Gastroesophageal sphincter (tissue), 4 donors: ENCODE results near the gene DHRSX. TPM values are rescaled to one million over a fixed set of nuclear protein-coding genes. Genes with fewer than 3 reads are reported as not detected.
"Not testable (repeated sequence)": the region's sequence is repeated elsewhere in the genome, so short reads cannot be mapped to it uniquely, and the experiment has no call there.

Experiments
- ATAC-seq: fragments of 150-250 bp; one replicate; pipeline ENCODE4 v1.9.1; 2016; ENCODE audit warnings: mild to moderate bottlenecking, moderate library complexity
- H3K27ac ChIP-seq, 4 donors: fragments of 200-600 bp; sonication (generic) in 3 of 4; 1 replicate in 3 of 4; 2 replicates in 1 of 4; pipeline ENCODE4 v1.5.1; 2016 to 2019
- H3K27me3 ChIP-seq: fragments of 200-600 bp; sonication (generic); one replicate; pipeline ENCODE4 v1.5.1; 2019
- H3K36me3 ChIP-seq, 2 donors: fragments of 200-600 bp; sonication (generic); one replicate each; pipeline ENCODE4 v1.5.1; 2019; ENCODE audit warnings: control low read depth in 1 of 2
- H3K4me1 ChIP-seq, 3 donors: fragments of 200-600 bp; sonication (generic); 1 replicate in 2 of 3; 2 replicates in 1 of 3; pipeline ENCODE4 v1.5.1; 2016 to 2019; ENCODE audit warnings: control low read depth in 2 of 3
- H3K4me3 ChIP-seq, 2 donors: fragments of 200-600 bp; sonication (generic); one replicate each; pipeline ENCODE4 v1.5.1; 2019; ENCODE audit warnings: mild to moderate bottlenecking in 1 of 2, moderate library complexity in 1 of 2
- H3K9me3 ChIP-seq, 3 donors: fragments of 200-600 bp; sonication (generic); one replicate each; pipeline ENCODE4 v1.5.1; 2017 to 2019; ENCODE audit warnings: control low read depth in 2 of 3
- EP300 ChIP-seq: sonication (generic); formaldehyde crosslinking; IDR thresholded peaks from one replicate; pipeline ENCODE4 v1.6.1; 2017; ENCODE audit warnings: antibody characterized with exemption, mild to moderate bottlenecking
- POLR2A ChIP-seq, 2 donors: fragments of 450-650 bp; IDR thresholded peaks; one replicate each; pipeline ENCODE4 v1.6.1; 2017; ENCODE audit warnings: antibody characterized with exemption in 2 of 2, mild to moderate bottlenecking in 2 of 2, moderate library complexity in 1 of 2
- POLR2AphosphoS5 ChIP-seq: sonication (generic); formaldehyde crosslinking; IDR thresholded peaks from one replicate; pipeline ENCODE4 v1.6.1; 2017; ENCODE audit warnings: antibody characterized with exemption
- WGBS, 2 donors: methylation state at CpG; one replicate each; pipeline ENCODE4 v1.1.5; 2018; ENCODE audit warnings: low coverage in 1 of 2; 5-methylcytosine and 5-hydroxymethylcytosine counted together
- total RNA-seq, 4 donors: library from RNA; depleted of rRNA; stranded (reverse); fragments of >200 nt; gene quantifications; one replicate each; pipeline ENCODE4 v1.1.0, GENCODE V29; 2016
- TF ChIP-seq, protein P1 (sequence below), 4 experiments: fragments of 200-600 bp in 2 of 4; fragments of 450-650 bp in 2 of 4; sonication (generic) in 1 of 4; IDR thresholded peaks; one replicate each; pipeline ENCODE4 v1.5.1; 2017 to 2019; ENCODE audit warnings: antibody characterized with exemption in 4 of 4, mild to moderate bottlenecking in 2 of 4, moderate library complexity in 2 of 4

DHRSX gene
- total RNA-seq, 4 donors from 2014 or later = 16.8 to 26.3 (median 21.1) TPM

DNA sequence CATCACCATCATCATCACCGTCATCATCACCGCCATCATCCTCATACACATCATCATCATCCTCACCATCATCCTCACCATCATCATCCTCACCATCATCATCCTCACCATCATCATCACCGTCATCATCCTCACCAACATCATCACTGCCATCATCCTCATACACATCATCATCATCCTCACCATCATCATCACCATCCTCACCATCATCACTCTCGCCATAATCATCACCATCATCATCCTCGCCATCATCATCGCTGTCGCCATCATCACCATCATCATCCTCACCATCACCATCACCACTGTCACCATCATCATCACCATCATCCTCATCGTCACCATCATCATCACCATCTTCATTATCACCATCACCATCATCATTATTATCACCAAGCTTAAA lies 19.8 kb upstream of the DHRSX start:
- Histone ChIP-seq H3K27me3 (no peaks in the 10 kb centered on the region), H3K4me3 (no peak overlapping the region), H3K36me3 (no peaks in the 10 kb centered on the region), H3K4me1 (no peaks in the 10 kb centered on the region), H3K9me3 (no peaks in the 10 kb centered on the region), H3K27ac (no peak overlapping the region)
- TF ChIP-seq, protein P1, sequence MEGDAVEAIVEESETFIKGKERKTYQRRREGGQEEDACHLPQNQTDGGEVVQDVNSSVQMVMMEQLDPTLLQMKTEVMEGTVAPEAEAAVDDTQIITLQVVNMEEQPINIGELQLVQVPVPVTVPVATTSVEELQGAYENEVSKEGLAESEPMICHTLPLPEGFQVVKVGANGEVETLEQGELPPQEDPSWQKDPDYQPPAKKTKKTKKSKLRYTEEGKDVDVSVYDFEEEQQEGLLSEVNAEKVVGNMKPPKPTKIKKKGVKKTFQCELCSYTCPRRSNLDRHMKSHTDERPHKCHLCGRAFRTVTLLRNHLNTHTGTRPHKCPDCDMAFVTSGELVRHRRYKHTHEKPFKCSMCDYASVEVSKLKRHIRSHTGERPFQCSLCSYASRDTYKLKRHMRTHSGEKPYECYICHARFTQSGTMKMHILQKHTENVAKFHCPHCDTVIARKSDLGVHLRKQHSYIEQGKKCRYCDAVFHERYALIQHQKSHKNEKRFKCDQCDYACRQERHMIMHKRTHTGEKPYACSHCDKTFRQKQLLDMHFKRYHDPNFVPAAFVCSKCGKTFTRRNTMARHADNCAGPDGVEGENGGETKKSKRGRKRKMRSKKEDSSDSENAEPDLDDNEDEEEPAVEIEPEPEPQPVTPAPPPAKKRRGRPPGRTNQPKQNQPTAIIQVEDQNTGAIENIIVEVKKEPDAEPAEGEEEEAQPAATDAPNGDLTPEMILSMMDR (IDR thresholded peaks at IDR 0.05) = no peak
- no peak for TF ChIP-seq POLR2AphosphoS5
- TF ChIP-seq POLR2A (IDR thresholded peaks at IDR 0.05) = no peak
- no peak for TF ChIP-seq EP300
- WGBS, 2 donors = 89 to 93% methylated on average over 7 to 8 of the region's 8 CpGs
- no peak for ATAC-seq

DNA sequence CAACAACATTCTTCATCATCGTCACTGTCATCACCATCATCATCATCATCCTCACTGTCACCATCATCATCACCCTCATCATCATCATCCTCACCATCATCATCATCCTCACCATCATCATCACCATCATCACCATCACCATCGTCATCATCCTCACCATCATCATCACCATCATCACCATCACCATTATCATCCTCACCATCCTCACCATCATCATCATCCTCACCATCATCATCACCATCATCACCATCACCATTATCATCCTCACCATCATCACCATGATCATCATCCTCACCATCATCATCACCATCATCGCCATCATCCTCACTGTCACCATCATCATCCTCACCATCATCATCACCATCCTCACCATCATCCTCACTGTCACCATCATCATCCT lies 18.9 kb upstream of the DHRSX start:
- not testable (repeated sequence) for ATAC-seq, H3K4me1 ChIP-seq, H3K27me3 ChIP-seq, H3K27ac ChIP-seq, H3K36me3 ChIP-seq, H3K9me3 ChIP-seq, H3K4me3 ChIP-seq
- 0 to 63% methylated on average over 2 to 3 of the region's 3 CpGs for WGBS, 2 donors

DNA sequence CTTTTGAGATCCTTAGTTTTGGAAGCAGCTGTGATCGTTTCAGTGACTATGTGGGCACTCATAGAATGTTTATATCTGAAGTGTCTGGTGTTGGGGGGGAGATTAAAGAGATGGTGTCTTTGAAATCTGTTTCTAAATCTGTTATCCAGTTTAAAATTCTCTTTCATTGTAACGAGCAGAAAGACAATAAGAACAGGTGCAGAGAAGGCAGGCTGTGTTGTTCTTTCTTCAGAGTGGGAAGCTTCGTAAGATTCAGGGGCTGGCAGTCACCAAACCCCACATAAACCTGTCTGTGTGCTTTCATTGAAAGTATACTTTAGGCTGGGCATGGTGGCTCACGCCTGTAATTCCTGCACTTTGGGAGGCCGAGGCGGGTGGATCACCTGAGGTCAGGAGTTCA lies 16.3 kb upstream of the DHRSX start:
- Histone ChIP-seq H3K4me3 (no peak overlapping the region), H3K36me3 (no peaks in the 10 kb centered on the region), H3K27ac (no peak overlapping the region), H3K9me3 (no peaks in the 10 kb centered on the region), H3K4me1 (no peaks in the 10 kb centered on the region), H3K27me3 (no peaks in the 10 kb centered on the region)
- no peak for TF ChIP-seq POLR2AphosphoS5
- no peak for TF ChIP-seq EP300
- TF ChIP-seq POLR2A (IDR thresholded peaks at IDR 0.05) = no peak
- TF ChIP-seq, protein P1 (IDR thresholded peaks at IDR 0.05) = no peak
- no peak for ATAC-seq
- WGBS, 2 donors = 44 to 66% methylated on average over 4 of the region's 6 CpGs

DNA sequence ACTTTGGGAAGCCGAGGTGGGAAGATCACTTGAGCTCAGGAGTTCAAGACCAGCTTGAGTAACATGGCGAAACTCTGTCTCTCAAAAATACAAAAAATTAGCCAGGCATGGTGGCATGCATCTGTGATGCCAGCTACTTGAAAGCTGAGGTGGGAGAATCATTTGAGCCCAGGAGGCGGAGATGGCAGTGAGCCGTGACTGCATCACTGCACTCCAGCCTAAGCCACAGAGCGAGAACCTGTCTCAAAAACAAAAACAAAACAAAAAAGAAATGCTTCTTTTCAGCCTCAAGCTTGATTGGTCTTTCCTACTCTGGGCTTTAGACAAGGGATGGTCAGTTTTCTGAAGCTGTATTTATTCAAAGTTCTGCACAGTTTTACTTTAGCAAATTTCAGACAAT lies 15.8 kb upstream of the DHRSX start:
- no peak for ATAC-seq
- H3K27me3 ChIP-seq = no peaks in the 10 kb centered on the region
- H3K9me3 ChIP-seq = no peaks in the 10 kb centered on the region
- H3K4me3 ChIP-seq = no peak overlapping the region
- WGBS, 2 donors = 77 to 78% methylated on average over 4 to 5 of the region's 5 CpGs
- no peaks in the 10 kb centered on the region for H3K36me3 ChIP-seq
- no peak overlapping the region for H3K27ac ChIP-seq
- no peaks in the 10 kb centered on the region for H3K4me1 ChIP-seq
- no peak for TF ChIP-seq POLR2AphosphoS5

DNA sequence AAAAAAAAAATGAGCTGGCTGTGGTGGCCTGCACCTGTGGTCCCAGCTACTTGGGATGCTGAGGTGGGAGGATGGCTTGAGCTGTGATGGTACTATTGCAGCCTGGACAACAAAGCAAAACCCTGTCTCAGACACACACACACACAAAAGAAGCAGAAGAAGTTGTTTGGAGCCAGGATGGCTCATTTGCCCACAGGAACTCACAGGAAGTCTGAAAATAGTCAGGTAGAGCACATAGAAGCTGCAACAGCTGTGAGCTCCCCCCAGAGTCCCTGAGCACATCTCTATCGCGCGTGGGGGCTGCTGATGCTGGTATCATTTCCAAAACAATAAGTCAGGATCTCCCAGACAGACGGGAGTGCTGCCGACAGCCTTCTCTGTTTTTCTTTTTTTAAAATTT lies 13.4 kb upstream of the DHRSX start:
- Histone ChIP-seq H3K27me3 (no peaks in the 10 kb centered on the region), H3K4me1 (no peaks in the 10 kb centered on the region), H3K27ac (no peak overlapping the region), H3K4me3 (no peak overlapping the region), H3K36me3 (no peaks in the 10 kb centered on the region), H3K9me3 (no peaks in the 10 kb centered on the region)
- ATAC-seq = no peak
- 42 to 56% methylated on average over 3 to 5 of the region's 5 CpGs for WGBS, 2 donors
- TF ChIP-seq POLR2A (IDR thresholded peaks at IDR 0.05) (no peak), EP300 (no peak), POLR2AphosphoS5 (no peak)
- TF ChIP-seq, protein P1 (IDR thresholded peaks at IDR 0.05) = no peak

DNA sequence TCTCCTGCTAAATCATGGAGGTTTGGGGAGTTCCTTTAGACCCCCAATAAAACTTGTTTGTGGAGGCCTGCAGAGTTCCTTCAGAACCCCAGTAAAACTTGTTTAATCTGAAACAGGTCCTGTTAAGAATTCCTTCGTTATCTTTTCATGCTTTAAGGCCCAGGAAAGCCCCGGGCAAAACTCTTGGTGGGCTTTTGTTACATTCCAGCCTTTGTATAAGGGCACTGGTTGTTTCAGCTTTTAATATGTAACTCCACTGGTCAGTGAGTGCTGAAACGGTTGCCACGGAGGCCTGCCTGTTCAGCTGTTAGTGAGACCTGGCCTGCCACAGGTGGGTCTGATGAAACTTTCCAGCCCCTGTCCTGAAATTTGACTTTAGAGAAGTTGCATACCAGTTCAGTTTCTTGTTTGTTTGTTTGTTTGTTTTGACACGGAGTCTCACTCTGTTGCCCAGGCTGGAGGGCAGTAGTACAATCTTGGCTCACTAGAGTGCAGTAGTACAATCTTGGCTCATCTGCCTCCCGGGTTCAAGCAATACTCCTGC lies 12.4 kb upstream of the DHRSX start:
- no peaks in the 10 kb centered on the region for H3K4me1 ChIP-seq
- H3K4me3 ChIP-seq = no peak overlapping the region
- H3K36me3 ChIP-seq = no peaks in the 10 kb centered on the region
- TF ChIP-seq, protein P1 (IDR thresholded peaks at IDR 0.05) = no peak
- no peak for TF ChIP-seq EP300
- no peak for TF ChIP-seq POLR2A (IDR thresholded peaks at IDR 0.05)
- TF ChIP-seq POLR2AphosphoS5 = no peak
- H3K27me3 ChIP-seq = no peaks in the 10 kb centered on the region
- no peak for ATAC-seq
- no peak overlapping the region for H3K27ac ChIP-seq
- H3K9me3 ChIP-seq = no peaks in the 10 kb centered on the region
- 59 to 61% methylated on average over 4 to 6 of the region's 6 CpGs for WGBS, 2 donors
